Astrocyte of the cerebellum (primary cell): ENCODE results near the gene MAN1C1.

ENCODE experiments used
- DNase-seq: peaks from one replicate; pipeline ENCODE4 v3.0.0-alpha.2; 2011; ENCODE audit warnings: low read depth
- H3K4me3 ChIP-seq: 2 replicates; pipeline ENCODE4 v1.5.1; 2011; ENCODE audit warnings: mild to moderate bottlenecking, low read depth, low read length, moderate library complexity
- CTCF ChIP-seq: IDR thresholded peaks from 2 replicates; pipeline ENCODE4 v1.5.1; 2012; ENCODE audit warnings: low read length, low read depth, moderate library complexity, mild to moderate bottlenecking; ENCODE audit errors: missing control alignments
- in situ Hi-C: cut with HindIII; loops from 2 replicates; pipeline ENCODE4 v1.10.0; 2017; ENCODE audit warnings: low sequenced_read_pairs

Gene MAN1C1

GRCh38 chr1:25654109-25654660 lies 37.6 kb downstream of the MAN1C1 start:
- in situ Hi-C loops: no loop called here

GRCh38 chr1:25657121-25657882 lies 40.7 kb downstream of the MAN1C1 start:
- no peak for DNase-seq
- in situ Hi-C loops: no loop called here
- TF ChIP-seq CTCF: no peak
- no peak overlapping the region for H3K4me3 ChIP-seq

More at GRCh38 chr1:25654109-25654660, 37.6 kb downstream of the MAN1C1 start:
- no peak for DNase-seq
- no peak overlapping the region for H3K4me3 ChIP-seq
- no peak for TF ChIP-seq CTCF

DNA sequence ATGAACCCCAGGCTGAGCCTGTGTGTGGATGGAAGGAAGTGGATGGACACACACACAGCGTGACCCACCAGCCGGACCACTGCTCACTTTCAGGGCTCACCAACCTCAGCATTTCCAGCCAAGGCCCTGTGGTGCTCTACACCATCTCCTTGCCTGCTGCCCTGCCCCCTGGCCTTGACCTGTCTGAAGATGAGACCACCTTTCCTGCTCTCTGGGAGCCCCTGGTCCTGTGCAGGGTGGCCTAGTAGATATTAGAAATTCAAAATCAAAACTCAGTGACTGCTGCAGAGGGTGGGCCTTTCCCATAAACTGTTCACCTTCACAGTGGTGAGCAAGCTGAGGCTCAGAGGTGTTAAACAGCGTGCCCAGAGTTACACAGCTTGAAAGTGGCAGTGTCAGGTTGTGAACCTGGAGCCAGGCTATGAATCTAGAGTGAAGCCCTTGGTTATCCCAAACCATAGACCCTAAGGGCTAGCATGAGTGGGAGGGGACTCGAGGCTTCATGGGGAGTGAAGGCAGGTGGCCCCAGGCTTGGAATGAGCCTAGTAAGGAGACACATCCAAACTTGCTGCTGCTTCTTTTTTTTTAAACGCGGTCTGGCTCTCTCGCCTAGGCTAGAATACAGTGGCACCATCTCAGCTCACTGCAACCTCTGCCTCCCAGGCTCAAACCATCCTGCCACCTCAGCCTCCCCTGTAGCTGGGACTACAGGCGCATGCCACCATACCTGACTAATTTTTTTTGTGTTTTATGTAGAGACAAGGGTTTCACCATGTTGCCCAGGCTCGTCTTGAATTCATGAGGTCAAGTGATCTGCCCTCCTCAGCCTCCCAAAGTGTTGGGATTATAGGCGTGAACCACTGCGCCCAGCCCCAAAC lies 41.5 kb downstream of the MAN1C1 start:
- DNase-seq: no peak
- H3K4me3 ChIP-seq: no peak overlapping the region
- in situ Hi-C loops: no loop called here
- no peak for TF ChIP-seq CTCF

GRCh38 chr1:25658791-25659431 lies 42.3 kb downstream of the MAN1C1 start:
- no peak overlapping the region for H3K4me3 ChIP-seq
- DNase-seq: no peak
- TF ChIP-seq CTCF: no peak
- in situ Hi-C loops: no loop called here

DNA sequence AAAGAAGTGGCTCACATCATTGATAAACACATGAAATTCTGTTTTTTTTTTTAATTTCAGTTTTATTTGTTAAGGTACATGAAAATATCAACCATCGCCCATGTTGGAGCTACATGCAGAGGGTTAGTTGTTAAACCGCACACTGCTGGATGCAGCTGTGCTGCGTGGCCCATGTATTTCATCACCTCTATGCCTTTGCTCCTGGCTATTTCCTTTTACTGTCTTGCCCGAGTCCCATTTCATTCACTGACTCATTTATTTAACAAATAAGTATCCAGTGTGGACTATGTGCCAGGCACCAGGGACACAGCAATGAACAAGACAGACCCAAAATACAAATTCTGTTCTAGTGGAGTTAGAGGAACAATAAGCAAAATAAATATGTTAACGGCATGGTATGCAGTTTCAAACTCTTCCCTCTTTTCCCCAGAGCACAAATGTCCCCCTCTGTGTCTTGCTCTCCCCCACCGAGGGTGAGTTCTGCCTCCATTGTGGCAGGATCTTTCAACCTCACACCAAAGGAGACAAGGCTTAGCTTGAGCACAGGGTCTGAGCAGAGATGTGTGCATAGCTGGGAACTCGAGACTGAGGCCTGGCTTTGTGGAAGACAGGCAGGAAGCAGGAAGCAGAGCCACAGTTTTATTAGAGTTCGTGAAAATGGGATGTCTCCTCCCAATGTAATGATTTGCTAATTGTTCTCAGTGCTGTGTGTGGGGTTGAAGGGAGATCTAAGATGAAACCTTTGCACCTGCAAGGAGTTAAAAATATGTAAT lies 44.6 kb downstream of the MAN1C1 start:
- in situ Hi-C loops: no loop called here
- no peak overlapping the region for H3K4me3 ChIP-seq
- TF ChIP-seq CTCF: no peak
- DNase-seq: no peak
